Stimulated activated CD4-positive, alpha-beta T cell treated with anti-CD3 and anti-CD28 coated beads, Interleukin-12 subunit alpha, Interleukin-12 subunit beta, amount 100 ng/mL, for 48 hours (primary cell): ENCODE data around the gene STARD3.

Source experiments
- DNase-seq, 3 donors: peaks; one replicate each; pipeline ENCODE4 v3.0.0-alpha.2; 2020; ENCODE audit warnings: low read depth in 2 of 3, low spot score in 1 of 3

STARD3 gene

DNA sequence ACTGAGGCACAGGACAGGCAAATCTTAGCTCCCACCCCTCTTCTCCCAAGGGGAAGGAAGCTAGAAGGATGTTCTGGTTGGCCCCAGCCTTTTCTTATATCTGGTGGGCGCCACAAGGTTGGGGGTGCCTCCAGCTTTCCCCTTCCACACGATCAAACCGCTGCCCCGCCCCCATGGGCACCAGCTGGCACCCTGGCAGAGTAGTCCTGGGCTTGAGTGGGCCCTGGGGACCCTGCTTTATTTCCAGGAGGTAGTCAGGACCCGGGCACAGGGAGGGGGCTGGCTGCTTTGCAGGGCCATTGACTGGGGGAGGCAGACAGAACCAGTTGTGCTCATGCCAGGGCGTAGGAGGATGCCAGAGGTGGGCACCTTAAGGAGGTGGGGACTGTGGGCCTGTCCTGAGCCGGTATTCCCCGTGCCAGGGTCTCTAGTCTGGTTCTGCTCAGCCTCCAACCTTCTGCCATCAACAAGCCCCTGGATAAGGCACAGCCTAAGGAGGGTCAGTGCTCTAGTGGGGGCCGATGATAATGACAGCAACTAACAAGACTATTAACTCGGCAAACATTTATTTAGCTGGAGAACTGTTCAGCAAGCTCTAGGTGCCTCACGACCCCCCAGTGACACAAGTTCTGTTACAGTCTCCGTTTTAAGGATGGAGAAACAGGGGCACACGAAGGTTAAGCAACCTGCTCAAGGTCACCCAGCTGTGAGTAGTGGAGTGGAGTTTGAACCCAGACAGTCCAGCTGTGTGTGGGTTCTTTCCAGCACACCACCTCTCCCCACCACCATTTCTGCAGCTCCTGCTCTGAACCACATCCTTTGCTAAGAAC is 17.8 kb upstream of the STARD3 start:
- DNase-seq, result no peak

DNA sequence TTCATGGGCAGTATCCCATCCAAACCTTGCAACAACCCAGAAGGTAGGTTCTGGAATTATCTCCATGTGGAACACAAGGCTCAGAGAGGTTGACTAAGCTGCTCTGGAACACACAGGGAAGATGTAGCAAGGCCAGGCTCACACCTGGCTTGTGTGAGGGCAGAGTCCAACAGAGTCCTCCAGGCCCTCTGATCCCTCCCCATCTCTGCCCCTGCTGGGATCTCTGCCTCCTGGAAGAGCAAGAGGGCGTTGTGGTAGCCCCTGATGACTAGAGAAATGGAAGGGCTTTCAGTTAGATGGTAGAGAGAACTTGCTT is 17.2 kb upstream of the STARD3 start:
- no peak for DNase-seq

DNA sequence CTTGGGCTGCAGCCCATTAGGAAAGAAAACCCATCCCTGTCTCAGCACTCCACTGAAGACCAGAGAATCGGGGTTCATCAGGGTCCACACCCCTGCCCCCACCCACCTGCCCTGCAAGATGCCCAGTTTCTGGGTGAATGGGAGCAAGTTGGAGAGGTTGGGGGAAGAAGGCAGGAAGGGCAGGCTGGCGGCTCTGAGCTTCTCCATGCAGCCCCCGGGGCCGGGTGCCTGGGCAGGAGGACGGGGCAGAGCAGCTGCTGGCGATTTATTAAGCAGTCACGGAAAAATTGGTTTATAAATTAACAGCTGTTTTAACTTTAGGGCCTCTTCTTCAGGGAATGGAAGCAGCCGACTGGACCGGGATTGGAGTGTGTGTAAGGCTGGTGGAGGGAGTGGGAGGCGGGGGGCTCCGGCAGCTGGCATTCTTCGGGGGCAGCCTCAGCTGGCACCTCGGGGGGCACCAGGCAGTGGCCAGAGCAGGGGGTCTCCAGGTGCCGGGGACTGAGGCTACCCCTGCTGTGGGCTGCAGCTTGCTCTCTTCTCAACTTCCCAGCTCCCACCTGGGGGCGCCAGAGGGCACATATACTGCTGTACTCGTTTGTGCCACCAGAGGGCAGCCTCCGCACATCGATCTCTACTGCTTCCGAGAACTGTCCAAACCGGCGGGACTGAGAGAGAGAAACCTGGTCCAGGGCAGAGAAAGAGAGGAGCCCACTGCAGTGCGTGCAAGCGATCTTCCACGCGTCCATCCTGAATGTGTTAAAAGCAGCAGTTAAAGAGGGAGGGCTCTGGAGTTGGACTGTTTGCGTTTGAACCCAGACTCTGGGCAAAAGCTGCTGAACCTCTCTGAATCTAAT is 15.2 kb upstream of the STARD3 start:
- DNase-seq, result peak; percentile 79 to 95 (median 79)

DNA sequence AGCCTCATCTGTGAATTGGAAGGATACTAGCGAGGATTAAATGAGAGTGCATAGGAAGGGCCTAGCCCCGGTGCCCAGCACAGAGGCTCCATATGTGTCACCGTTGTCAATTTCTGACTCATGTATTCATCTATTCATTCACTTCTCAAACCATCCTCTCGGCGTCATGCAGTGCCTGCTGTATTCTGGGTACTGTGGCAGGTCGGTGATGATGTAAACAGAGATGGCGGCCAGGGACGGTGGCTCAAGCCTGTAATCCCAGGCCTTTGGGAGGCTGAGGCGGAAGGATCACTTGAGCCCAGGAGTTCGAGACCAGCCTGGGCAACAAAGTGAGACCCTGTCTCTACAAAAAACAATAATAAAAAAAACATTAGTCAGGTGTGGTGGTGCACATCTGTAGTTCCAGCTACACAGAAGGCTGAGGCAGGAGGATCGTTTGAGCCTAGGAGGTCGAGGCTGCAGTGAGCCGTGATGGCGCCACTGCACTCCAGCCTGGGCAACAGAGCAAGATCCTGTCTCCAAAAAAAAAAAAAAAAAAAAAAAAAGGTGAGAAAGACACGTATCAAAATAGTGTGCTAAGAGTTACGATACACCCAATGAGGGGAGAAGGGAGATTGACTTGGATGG is 14.5 kb upstream of the STARD3 start:
- peak; percentile 35 to 45 (median 35) for DNase-seq

DNA sequence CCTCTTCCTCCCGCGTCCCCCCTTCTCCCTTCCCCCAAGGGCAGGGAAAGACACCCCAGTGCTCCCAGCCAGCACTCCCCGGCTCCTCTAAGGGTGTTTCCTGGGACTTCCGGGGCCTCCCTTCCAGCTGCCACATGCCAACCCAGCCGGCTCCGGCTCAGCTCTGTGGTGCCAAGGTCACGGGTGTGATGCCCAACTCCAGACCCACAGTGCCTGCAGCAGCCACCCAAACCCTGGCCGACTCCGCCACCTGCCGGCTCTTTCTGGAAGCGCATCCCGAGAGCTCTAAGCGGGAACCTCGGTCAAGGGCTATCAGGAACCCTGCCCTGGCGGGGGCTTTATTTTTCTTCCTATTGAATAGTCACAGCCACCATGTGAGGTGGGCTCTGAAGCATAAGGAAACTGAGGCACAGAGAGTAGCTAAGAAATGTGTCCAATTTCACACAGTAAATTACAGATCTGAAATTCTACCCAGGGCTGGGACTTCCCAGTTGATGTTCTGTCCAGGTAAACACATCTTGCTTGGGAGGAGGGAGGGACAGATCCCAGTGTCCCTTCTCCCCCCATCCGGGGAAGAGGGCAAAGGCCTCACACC is 13.5 kb upstream of the STARD3 start:
- peak; percentile 73 to 95 (median 83) for DNase-seq

DNA sequence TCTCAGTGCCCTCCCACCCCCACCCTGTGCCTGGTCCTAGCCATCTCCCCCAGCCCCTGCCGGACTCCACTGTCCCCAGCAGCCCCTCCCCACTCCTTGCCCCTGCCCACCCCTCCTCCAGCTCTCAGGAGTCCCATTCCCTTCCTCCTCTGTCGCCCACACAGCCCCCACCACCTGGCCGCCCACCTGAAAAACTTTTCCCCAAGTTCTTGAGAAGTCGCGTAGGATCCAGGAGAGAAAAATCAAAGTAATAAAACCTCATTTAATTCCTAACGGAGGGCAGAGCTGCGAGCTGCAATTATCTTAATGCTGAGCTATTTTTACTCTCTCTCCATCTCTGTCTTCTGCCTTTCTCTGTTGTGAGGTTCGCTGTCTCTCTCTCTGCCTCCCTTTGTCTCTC is 12.6 kb upstream of the STARD3 start:
- no peak for DNase-seq

DNA sequence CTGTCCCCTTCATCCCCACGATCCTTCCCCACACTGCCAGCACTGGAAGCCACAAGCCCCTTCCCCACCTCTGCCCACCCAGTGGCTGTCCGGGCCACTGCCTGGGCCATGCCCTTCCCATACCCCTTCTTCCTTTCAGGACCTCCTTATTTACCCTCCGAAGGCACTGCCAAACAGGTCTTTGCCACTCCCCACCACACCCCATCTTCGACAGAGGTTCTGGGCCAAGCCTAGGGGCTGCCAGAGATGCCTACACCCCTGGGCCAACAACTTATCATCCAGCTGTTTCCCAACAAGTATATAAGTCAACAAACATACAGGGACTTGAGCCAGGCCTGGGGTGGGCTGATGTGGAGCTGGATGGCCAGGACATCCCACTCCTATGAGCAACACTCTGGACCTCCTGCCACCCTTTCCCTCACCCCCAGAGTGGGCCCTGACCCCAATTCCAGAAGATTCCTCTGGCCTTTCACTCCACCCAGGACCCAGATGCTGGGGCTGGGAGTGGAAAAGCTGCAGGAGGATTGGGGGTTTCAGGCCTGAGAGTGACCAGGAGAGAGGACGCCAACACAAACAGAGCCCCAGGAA is 11.7 kb upstream of the STARD3 start:
- DNase-seq, result no peak

DNA sequence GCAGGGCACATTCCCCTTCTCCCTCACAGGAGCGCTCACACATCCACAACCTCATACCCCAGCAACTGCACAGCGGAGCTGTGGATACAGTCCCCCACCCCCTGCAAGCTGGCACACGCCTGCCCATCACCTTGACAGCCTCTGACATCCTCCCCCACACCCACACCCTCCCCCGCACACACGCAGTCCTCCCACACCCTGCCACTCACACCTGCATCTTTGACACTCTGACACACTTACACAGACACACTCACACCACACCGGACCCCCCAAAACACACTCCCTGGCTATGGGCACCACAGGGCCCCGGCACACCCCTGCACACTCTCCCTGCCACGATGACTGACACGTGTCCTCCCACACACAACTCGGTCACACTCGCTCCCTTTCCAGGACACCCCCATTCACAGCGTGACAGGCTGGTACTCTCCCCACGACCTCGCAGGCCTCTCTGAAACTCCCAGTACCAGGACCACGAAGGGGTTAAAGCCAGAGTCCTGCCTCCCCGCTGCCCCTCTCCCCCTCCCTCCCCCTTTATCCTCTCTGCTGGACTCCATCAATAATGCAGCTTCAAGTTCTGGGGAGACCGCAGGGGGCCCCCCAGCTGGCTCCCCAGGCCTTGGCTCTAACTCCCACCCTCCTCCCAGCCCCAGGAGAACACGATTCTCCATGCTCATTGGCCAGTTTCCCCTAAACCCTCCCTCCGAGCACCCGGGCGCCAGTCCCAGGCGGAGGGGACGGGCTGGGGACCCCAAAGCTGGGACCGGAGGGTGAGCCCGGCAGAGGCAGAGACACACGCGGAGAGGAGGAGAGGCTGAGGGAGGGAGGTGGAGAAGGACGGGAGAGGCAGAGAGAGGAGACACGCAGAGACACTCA is 10.5 kb upstream of the STARD3 start, which contains the start of gene PPP1R1B:
PPP1R1B (plus strand) TSS at position 782 of the 876 bp plus-strand sequence. CDS start 441 bp downstream, outside the sequence.
- DNase-seq, result no peak

DNA sequence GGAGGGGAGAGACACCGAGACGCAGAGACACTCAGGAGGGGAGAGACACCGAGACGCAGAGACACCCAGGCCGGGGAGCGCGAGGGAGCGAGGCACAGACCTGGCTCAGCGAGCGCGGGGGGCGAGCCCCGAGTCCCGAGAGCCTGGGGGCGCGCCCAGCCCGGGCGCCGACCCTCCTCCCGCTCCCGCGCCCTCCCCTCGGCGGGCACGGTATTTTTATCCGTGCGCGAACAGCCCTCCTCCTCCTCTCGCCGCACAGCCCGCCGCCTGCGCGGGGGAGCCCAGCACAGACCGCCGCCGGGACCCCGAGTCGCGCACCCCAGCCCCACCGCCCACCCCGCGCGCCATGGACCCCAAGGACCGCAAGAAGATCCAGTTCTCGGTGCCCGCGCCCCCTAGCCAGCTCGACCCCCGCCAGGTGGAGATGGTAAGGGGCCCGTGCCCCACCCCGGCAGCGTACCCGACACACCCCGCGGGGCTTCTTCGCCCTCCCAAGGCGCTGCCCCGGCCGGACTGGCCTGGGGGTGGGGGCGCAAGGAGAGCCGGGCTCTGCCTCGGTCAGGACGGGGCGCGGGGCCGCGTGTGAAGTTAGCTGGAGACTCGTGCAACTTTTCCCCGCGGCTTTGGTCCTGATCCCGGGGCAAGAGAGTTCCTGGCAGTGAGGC is 9.8 kb upstream of the STARD3 start:
- DNase-seq, result no peak

DNA sequence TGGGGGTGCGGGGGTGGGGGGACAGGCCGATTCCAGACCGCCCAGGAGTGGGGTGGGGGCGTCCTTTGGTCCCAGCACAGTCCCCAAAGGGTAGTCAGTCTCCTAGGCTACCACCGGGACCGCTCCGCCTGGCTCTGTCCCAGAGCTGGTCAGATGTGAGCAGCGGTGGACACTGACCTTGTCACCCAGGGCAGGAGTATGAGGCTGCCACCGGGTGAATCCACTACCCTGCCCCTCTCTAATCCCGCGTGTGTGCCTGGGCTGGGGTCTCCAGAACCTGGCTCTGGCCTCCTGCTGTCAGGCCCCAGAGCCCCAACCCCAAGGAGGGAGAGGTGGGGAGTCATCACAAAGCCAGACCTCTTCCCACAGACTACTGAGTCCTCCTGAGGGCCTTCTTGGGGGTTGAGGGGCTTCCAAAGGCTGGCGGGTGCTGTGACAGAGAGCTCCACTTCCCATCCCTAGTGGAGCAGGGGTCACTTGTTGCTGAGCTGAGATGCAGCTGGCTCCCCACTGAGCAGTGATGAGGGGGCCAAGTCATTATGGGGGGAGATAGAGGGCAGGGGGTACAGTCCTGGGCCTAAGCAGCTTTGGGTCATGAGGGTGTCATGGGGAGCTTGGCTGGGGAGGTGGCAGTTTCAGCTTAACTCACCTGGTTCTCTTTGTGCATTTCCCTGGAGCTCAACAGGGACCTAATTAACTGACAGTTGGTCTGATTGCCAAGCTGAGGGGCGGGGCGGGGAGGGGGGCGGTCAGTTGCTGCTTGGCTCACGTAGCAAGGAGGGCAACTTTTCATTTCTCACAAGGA is 9.0 kb upstream of the STARD3 start:
- DNase-seq, result no peak

DNA sequence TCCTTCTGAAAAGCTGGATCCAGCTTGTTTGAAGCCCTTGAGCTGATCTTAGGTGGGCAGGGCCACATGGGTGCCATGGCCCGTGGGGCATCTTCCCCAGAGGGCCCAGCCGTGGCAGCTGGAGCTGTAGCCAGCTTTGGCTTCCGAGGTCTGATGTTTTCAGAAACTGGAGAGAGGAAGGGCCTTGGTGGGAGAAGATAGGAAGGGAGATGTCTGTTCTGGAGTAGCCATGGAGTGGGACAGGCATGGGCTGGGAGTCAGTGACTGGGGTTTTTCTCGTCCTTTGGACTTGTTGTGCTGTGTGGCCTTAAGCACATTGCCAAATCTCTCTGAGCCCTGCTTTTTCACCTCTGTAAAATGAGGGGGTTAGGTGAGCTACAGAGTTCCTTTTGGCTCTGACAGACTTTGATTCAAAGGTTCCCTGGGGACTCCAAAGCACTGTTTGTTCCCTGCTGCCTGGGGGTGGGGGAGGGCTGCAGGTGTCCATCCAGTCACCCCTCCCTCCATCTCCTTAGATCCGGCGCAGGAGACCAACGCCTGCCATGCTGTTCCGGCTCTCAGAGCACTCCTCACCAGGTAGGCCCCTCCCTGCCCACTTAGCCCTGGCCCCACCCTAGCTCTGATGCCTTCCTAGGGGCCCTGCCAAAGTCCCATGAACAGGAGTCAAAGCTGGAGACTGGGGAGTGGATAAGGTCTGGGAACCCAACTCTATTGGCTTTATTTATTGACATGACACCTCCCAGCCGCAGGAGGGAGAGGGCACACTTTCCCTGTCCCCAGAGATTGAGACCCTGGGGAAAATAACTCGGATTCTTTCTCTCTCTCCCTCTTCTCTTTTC is 8.1 kb upstream of the STARD3 start:
- no peak for DNase-seq

DNA sequence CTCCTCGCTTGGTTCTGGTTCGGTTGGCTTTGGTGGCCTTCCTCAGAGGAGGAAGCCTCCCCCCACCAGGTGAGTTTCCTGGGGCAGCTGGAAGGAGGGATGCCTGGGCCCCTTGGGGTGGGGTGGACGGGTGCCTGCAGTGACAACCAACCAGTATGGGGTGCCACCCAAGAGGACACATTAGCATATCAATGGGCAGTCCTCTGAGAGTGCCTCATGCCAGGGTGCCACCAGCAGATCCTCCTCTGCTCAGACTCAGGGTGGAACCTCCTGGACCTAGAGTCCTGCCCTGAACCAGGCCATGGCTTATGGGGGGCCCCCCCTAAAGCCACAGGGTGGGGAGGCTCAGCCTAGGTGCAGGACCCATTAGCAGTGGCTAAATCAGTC is 7.5 kb upstream of the STARD3 start:
- DNase-seq, result no peak

DNA sequence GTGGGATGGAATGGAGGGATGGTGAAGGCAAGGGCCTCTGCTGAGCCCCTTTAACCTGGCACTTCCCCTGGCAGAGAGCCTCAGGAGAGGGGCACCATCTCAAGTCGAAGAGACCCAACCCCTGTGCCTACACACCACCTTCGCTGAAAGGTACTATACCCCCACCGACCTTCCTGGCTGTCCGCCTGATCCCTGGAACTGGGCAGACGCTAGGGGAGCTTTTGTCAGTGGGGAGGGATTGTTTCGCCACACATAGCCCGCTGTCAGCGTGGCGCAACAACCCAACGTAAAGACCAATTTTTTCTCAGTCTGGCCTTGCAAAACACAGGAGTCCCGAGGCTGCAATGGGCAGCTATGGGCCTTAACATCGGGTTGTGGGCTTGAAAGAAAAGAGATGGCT is 7.0 kb upstream of the STARD3 start:
- no peak for DNase-seq

DNA sequence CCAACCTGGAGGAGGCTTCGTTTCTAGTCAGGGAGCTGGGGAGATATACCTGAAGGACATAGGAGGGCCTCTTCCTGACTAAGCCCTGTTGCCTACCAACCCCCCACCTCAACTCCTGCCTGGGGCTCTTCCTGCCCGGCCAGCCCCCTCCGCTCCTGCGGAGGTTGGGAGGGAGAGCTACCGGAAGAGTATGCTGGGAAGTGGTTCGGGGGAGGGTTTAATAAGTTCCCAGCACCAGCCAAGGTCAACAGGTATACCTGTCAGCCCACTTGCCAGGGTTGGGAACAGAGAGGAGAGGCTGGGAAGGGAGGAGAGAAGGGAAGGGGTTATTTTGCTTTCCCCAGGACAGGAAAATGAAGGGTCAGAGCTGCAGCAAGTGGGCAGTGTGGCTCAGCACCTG is 5.5 kb upstream of the STARD3 start:
- DNase-seq, result no peak

DNA sequence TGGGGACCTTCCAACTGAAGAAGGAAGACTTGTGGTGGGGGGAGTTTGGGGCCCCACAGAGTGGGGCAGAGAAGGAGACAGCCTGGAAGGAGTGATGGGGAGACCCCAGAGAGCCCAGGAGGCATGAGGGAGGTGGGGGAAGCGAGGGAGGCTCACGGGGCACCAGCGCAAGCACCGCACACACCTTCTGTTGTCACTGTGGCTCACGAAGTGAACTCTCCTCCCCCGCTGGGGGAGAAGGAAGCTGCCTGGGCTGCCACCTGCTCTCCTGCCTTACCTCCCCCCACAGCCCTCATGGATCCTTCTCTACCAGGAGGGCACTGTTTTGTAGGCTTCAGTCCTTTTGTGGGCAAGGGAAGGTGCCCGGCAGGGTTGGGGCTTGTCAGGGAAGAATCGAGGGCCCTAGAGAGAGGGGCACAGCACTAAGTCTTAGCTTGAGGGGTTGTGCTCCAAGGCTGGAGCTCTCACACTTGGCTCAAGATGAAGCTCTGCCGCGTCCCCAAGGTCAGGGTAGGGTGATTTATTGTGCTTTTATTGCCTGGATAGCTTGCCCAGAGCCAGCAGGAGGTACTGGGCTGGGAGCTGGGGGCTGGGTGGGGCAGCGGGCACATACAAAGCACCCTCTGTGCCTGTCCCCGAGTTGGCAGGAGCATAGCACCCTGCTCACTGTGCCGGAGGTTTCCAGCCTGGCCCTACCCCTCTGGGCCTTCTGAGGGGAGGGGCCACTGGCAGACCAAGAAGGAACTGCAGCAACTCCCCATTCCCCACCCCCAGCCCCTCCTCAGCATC is 4.6 kb upstream of the STARD3 start:
- DNase-seq, result no peak

DNA sequence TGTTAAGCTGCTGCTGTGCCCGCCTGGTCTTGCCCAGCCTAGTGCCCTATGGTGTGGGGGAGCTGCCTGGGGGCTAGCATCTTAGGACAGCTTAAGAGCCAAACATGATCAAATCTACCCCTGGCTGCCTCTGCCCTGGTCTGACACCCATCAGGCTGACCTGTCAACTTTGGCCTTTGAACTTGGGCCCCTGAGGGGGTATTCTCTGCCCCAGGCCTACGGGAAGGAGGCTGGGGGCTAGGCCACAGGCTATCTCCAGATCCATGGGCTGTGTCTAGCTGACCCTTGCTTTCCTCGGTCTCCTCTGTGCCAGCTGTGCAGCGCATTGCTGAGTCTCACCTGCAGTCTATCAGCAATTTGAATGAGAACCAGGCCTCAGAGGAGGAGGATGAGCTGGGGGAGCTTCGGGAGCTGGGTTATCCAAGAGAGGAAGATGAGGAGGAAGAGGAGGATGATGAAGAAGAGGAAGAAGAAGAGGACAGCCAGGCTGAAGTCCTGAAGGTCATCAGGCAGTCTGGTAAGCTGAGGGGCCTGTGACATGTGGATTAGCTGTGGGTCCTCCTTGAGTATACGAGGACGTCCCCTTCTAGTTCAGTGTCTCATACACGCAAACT is 3.3 kb upstream of the STARD3 start:
- no peak for DNase-seq
